Left forelimb (tissue), 1 donor: ENCODE measurements around the gene DBN1.

Experiments used
- DNase-seq: peaks from one replicate; pipeline ENCODE4 v3.0.0-alpha.2; 2018; ENCODE audit warnings: low spot score

DBN1 gene

DNA sequence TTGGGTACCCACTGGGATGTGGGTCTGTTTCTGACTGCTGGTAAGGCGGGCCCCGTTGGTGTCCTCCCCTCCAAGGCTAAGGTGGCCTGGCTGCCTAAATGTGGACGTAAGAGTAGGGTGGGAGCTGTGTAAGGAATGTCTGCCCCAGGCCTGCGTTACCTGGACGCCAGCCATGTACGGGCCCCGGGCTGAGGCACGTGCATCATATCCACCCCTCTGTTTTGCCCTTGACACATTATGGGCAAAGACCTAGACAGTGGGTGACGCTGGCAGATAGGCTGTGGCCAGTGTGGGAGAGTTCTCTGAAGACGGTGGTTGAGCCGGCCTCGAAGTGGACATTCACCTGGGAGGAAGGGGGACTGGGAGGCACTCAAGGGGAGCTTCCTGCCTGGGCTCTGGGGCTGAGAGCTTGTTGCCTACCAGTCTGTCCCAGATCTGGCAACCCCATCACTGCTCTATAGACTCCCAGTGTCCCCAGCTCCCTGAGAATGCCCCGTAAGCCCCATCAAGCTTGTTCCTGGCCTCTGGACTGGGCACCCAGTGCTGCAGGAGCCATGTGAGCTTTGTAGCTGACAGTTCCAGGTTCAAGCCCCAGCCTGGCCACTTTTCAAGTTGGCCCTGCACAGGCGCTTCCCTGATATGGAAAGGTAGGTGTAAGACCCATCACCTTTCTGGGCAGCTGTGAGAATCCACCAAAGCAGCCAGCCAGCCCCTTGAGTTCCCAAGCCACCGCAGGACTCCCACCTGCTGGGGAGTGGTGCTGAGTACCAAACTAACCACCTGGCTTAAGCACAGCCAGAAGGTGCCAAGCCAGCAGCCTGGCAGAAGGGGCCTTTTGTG is 30.1 kb downstream of the DBN1 start:
- no peak for DNase-seq

GRCh38 chr5:177442066-177442826 is 31.2 kb downstream of the DBN1 start:
- no peak for DNase-seq

GRCh38 chr5:177440990-177441780 is 32.2 kb downstream of the DBN1 start:
- DNase-seq: no peak

DNA sequence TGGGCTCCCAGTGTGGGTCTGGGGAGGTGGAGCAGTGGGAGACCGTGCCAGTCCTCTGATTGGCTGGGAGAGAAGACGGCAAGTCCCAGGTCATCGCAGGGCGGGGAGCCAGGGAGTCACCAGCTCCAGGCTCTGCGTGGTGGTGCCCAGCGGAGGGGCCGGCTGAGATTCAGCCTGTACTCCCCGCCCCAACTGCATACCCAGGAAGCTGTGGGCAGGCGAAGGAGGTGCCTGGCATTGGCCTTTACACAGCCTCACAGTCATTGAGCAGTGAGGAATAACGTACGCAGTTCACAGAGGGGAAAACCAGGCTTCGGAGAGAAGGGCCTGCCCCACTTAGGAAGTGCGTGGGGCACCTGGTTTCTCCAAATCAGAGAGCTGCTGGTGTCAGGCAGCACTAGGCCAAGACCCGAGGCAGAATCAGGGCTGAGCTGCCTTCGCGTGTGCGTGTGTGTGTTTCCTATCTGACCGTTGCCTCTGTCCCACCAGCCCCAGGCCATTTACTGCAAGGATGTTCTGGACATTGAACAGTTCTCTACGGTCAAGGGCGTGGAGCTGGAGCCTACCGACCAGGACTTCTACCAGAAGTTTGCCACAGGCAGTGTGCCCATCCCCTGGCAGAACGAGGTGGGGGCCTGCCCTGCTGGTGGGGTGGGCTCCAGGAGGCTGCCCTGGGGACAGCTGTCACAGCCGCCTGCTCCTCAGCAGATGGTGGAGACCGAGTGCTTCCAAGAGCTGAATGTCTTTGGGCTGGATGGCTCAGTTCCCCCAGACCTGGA is 33.0 kb downstream of the DBN1 start:
- no peak for DNase-seq

DNA sequence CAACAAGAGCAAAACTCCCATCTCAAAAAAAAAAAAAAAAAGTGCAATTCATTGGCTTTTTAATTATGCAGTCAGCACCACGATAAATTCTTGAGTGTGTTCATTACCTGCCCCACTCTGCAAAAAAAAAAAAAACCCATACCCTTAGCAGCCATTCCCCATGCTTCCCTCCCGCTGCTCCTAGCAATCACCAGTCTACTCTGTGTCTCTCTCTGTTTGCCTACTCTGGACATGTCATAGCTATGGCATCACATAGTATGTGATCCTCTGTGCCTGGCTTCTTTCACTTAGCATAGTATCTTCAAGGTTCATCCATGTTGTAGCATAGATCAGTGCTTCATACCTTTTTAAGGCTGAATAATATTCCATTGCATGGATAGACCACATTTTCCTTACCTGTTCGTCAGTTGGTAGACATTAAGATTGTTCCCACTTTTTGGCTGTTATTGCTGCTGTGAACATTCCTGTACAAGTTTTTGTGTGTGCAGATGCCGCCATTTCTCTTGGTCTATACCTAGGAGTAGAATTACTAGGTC is 33.8 kb downstream of the DBN1 start:
- no peak for DNase-seq

DNA sequence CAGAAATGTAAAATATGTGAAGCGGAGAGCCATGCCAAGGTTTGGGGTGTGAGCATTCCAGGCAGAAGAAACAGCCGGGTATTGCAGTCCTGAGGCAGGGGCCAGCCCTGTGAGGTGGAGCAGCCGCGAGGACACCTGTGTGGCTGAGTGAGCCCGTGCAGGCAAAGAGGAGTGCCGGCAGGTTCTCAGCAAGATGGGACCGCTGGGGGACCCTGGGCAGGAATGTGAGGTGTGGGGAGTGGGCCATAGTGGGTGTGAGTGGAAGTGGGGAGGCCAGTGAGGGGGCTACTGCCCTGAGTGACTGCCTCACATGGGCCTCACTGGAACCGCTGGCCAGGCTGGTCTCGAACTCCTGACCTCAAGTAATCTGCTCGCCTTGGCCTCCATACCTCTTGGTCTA is 35.0 kb downstream of the DBN1 start:
- DNase-seq: no peak

DNA sequence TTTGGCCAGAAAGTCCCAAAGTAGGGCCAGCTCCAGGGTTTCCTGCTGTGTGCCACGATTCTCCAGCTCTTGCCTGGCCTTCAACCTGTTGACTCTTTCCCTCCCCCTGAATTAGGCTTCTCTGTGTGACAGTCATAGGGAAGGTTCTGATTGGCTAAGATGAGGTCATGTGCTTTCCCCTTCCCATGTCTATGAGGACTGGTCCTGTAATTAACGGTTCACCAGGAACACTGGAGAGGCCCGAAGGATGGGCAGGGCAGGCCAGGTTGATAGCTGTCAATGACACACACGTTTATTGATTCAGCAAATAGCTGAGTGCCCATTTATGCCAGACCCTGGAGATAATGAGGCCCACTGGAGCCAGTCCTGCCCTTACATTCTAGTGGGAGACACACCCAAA is 35.8 kb downstream of the DBN1 start:
- DNase-seq: no peak

DNA sequence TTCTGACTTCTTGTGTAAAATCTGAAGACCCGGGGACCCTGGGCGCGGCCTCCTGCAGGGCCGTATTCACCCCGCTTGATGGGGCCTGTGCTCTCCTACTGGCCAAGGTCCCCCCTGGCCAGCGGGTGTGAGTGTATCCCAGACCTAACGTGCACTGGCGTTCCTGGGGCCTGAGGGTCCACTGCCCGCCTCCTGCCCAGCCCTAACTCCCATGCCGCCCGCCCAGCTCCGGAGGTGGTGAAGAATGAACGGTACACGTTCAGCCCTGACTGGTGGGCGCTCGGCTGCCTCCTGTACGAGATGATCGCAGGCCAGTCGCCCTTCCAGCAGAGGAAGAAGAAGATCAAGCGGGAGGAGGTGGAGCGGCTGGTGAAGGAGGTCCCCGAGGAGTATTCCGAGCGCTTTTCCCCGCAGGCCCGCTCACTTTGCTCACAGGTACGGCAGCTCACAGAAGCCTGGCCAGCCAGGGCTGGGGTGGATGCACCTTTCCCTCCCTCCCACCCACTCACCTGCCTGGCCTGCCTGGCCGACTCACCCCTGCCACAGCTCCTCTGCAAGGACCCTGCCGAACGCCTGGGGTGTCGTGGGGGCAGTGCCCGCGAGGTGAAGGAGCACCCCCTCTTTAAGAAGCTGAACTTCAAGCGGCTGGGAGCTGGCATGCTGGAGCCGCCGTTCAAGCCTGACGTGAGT is 37.4 kb downstream of the DBN1 start:
- no peak for DNase-seq

- DNase-seq: no peak
Measured at GRCh38 chr5:177434942-177435738, 38.3 kb downstream of the DBN1 start.

DNA sequence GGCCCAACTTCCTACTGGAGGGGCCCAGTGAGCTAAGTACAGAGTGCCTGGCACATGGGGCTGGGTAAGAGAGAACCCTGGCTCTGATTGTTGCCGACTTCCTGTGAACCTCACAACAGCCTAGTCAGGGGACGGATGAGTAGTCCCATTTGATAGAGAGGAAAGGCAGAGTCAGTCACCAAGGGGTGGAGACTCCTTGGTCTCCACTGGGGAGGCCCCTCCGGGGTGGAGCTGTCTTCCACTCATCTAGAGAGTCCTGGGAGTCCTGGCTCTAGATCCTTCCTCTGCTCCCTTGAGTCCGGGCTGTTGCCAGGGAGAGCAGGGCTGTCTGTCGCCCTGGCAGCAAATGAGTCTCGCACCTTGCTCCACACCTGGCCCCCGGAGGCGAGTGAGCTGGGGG is 39.0 kb downstream of the DBN1 start:
- DNase-seq: no peak

GRCh38 chr5:177433658-177434217 is 39.7 kb downstream of the DBN1 start:
- no peak for DNase-seq

GRCh38 chr5:177432839-177433657 is 40.4 kb downstream of the DBN1 start:
- no peak for DNase-seq

DNA sequence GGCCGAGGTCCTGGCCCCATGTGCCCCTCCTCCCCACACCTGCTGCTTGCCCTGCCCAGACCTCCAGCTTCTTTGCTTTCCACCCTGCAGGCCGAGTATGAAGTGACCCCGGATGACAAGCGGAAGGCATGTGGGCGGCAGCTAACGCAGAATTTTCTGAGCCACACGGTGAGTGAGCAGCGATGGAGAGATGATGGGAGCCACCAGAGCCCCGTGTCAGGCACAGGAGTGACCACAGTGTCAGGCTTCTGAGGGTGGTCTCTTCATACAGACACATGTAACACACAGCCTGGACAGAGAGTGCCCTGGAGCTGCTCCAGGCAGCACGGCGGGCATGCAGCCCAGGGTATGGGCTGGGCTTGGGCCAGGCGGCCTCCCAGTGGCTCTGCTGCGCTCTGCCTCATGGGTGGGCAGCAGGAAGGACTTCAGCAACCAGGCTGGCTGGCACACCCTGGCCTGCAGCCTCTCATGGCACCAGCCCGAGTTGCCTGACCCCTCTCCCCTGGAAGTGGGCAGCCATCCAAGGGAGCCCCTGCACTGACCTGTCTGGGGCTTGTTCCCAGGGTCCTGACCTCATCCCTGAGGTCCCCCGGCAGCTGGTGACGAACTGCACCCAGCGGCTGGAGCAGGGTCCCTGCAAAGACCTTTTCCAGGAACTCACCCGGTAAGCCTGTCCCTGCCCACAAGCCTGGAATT is 41.1 kb downstream of the DBN1 start:
- no peak for DNase-seq

DNA sequence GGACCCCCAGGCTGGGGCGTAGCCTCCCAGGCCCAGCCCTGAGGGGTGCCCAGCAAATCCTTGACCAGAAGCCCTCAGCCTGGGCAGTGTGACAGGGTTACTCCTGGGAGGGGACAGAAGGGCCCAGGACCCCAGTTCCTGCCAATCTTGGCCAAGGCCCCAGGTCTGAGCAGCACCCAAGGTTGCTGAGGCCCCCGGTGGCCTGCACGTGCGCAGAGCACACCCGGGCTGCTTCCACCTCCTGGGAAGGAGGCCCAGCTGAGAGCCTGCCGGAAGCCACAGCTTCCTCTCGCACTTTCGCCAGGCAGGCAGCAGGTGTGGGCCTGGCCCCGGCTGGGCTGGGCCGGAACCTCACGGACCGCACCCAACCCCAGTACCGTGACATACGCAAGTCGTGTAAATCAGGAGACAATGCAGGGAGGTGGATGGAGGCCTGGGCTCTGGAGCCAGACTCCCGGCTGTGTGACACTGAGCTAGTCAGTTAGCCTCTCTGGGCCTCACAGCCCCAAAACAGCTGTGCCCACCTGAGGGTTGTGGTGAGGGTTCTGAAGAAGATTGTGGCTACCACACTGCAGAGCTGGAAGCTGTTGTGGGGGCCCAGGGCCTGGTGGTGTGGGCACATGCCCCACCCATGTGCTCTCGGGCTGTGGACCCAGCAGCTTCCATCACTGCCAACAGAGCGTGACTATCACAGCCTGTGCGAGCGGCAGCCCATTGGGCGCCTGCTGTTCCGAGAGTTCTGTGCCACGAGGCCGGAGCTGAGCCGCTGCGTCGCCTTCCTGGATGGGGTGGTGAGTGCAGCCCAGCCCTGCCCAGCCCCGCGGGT is 41.9 kb downstream of the DBN1 start:
- no peak for DNase-seq

DNA sequence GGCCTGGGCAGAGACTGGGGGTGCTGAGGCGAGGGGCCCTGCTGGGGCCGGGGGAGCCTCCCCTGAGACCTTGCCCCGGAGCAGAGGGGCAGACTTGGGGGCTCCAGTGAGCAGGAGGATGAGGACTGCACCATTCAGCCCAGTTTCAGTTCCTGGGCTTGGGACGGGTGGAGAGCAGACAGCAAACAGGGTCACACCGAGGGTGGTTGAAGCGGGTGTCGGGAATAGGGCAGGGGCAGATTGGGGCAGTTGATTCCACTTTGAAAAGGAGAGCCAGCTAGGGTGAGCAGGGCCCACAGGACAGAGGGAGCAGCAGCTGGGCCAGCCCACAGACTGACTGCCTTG is 42.5 kb downstream of the DBN1 start:
- no peak for DNase-seq

GRCh38 chr5:177430140-177430951 is 43.1 kb downstream of the DBN1 start:
- no peak for DNase-seq
